Measurements from ENCODE around the gene AGPAT3. TPM values are rescaled to one million over a fixed set of nuclear protein-coding genes. Genes with fewer than 3 reads are reported as not detected.

Gene AGPAT3
- total and polyA plus RNA-seq, 2 donors (not counting 3 experiments of a cell fraction or from before 2014, with no cell fraction given): 39.9 to 76.7 TPM

DNA sequence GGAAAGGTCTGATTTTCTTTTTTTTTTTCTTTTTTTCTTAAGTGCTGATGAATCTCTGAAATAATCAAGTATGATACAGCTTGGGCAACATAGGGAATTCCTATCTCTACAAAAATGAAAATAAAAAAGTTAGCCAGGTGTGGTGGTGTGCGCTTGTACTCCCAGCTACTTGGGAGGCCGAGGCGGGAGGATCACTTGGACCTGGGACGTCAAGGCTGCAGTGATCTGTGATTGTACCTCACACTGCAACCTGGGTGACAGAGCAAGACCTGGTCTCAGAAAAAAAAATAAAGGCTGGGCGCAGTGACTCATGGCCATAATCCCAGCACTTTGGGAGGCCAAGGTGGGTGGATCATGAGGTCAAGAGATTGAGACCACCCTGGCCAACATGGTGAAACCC is 153.1 kb downstream of the AGPAT3 start:
- H3K9me1 ChIP-seq (replicated peaks; ENCODE audit: control insufficient read depth, extremely low read depth, insufficient read depth, low read length): no peaks in the 10 kb centered on the region
- no TSS peak for BruUV-seq (replicated peaks)

More for the DNA sequence above, 153.1 kb downstream of the AGPAT3 start:
- no peaks in the 10 kb centered on the region for H3K27me3 ChIP-seq (ENCODE audit: control insufficient read depth in 2 of 2, insufficient read depth in 2 of 2, low read length in 2 of 2)
- no peak overlapping the region for H3K4me2 ChIP-seq (ENCODE audit: insufficient read depth, low read length)
- peaks cover 90% of the 10 kb centered on the region for H3K79me2 ChIP-seq (ENCODE audit: control insufficient read depth, insufficient read depth, low read length)
- peaks cover 7% of the 10 kb centered on the region for H4K20me1 ChIP-seq (replicated peaks; ENCODE audit: control insufficient read depth, extremely low read depth, insufficient read depth, low read length)
- H3K9ac ChIP-seq (replicated peaks; ENCODE audit: extremely low read depth, insufficient read depth, low read length): no peak overlapping the region
- H3K9me3 ChIP-seq (replicated peaks; ENCODE audit: control insufficient read depth, insufficient read depth, low read length): no peaks in the 10 kb centered on the region
- TF ChIP-seq GATA2 (IDR thresholded peaks at IDR 0.05; ENCODE audit: insufficient read depth, insufficient read length, low read depth, low read length) (no peak), MYC (IDR thresholded peaks at IDR 0.05; ENCODE audit: low read depth, low read length) (no peak), POLR2A (IDR thresholded peaks at IDR 0.05; ENCODE audit: low read depth, low read length) (no peak), POLR2AphosphoS5 (IDR thresholded peaks at IDR 0.05; ENCODE audit: insufficient read depth, low read depth, low read length) (no peak), FOS (IDR thresholded peaks at IDR 0.05; ENCODE audit: borderline replicate concordance, insufficient read depth, low read length) (no peak), JUN (IDR thresholded peaks at IDR 0.05; ENCODE audit: borderline replicate concordance, insufficient read depth, insufficient read length, low read depth) (no peak), EZH2 (IDR thresholded peaks at IDR 0.05; ENCODE audit: borderline replicate concordance, low read depth, low read length, severe bottlenecking) (no peak)
- TF ChIP-seq, protein P1, sequence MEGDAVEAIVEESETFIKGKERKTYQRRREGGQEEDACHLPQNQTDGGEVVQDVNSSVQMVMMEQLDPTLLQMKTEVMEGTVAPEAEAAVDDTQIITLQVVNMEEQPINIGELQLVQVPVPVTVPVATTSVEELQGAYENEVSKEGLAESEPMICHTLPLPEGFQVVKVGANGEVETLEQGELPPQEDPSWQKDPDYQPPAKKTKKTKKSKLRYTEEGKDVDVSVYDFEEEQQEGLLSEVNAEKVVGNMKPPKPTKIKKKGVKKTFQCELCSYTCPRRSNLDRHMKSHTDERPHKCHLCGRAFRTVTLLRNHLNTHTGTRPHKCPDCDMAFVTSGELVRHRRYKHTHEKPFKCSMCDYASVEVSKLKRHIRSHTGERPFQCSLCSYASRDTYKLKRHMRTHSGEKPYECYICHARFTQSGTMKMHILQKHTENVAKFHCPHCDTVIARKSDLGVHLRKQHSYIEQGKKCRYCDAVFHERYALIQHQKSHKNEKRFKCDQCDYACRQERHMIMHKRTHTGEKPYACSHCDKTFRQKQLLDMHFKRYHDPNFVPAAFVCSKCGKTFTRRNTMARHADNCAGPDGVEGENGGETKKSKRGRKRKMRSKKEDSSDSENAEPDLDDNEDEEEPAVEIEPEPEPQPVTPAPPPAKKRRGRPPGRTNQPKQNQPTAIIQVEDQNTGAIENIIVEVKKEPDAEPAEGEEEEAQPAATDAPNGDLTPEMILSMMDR (IDR thresholded peaks at IDR 0.05; ENCODE audit: extremely low read depth in 1 of 2, insufficient read depth in 1 of 2, low read depth in 1 of 2, low read length in 2 of 2): no peak
- TF ChIP-seq, protein P2, sequence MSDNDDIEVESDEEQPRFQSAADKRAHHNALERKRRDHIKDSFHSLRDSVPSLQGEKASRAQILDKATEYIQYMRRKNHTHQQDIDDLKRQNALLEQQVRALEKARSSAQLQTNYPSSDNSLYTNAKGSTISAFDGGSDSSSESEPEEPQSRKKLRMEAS (IDR thresholded peaks at IDR 0.05; ENCODE audit: insufficient read depth, insufficient read length): no peak
- no peaks in the 10 kb centered on the region for H3K36me3 ChIP-seq (ENCODE audit: control insufficient read depth in 2 of 2, extremely low read depth in 1 of 2, insufficient read depth in 2 of 2, low read length in 2 of 2)
- no peak for DNase-seq (ENCODE audit: low read depth, low spot score)
- no peak overlapping the region for H3K4me3 ChIP-seq (replicated peaks in 1 of 3; ENCODE audit: insufficient read depth in 1 of 3, low read depth in 1 of 3, low read length in 3 of 3)
- no peak overlapping the region for H3K27ac ChIP-seq (ENCODE audit: insufficient read depth, low read depth, low read length)
- no peak for FAIRE-seq
- H2AFZ ChIP-seq (ENCODE audit: low read depth, low read length): no peak overlapping the region
- peaks cover 8% of the 10 kb centered on the region for H3K4me1 ChIP-seq (ENCODE audit: control insufficient read depth, extremely low read depth, insufficient read depth, low read length)
- POLR2A ChIA-PET: no interaction called here
- intact Hi-C loops (cut with micrococcal nuclease) (no loop called here), dilution Hi-C loops (cut with MboI; ENCODE audit: extremely low pct_ligation_motif_present, low sequenced_read_pairs) (no loop called here)
- CTCF ChIA-PET: no interaction called here
